RWPE2 (cell line): ENCODE data around the gene FAM3D.
"Not testable (repeated sequence)": the region's sequence is repeated elsewhere in the genome, so short reads cannot be mapped to it uniquely, and the experiment has no call there.

Experiments
- ATAC-seq: fragments of 200-7000 bp; cut with Tn5 transposase; 3 replicates; pipeline ENCODE4 v1.9.1; 2021; ENCODE audit warnings: low read depth
- DNase-seq: peaks from one replicate; pipeline ENCODE4 v3.0.0-alpha.2; 2020; ENCODE audit warnings: low spot score
- H3K27ac ChIP-seq: fragments of 450-650 bp; 2 replicates; pipeline ENCODE4 v1.5.1; 2017; ENCODE audit warnings: mild to moderate bottlenecking; ENCODE audit not compliant: poor library complexity, severe bottlenecking
- H3K27me3 ChIP-seq: fragments of 250-450 bp; sonication (Bioruptor Pico); 2 replicates; pipeline ENCODE4 v1.5.1; 2021; ENCODE audit warnings: mild to moderate bottlenecking, moderate library complexity; ENCODE audit not compliant: insufficient read depth, poor library complexity, severe bottlenecking
- H3K36me3 ChIP-seq: fragments of 250-450 bp; sonication (Bioruptor Pico); 2 replicates; pipeline ENCODE4 v1.5.1; 2020; ENCODE audit warnings: low read depth, mild to moderate bottlenecking, moderate library complexity
- H3K4me1 ChIP-seq: fragments of 250-450 bp; sonication (Bioruptor Pico); 2 replicates; pipeline ENCODE4 v1.5.1; 2021; ENCODE audit warnings: mild to moderate bottlenecking, moderate library complexity; ENCODE audit not compliant: insufficient read depth, poor library complexity, severe bottlenecking
- H3K4me3 ChIP-seq: fragments of 250-450 bp; sonication (Bioruptor Pico); 2 replicates; pipeline ENCODE4 v1.5.1; 2021; ENCODE audit warnings: mild to moderate bottlenecking, moderate library complexity; ENCODE audit not compliant: severe bottlenecking
- H3K9me3 ChIP-seq: fragments of 250-450 bp; sonication (Bioruptor Pico); 2 replicates; pipeline ENCODE4 v1.5.1; 2021; ENCODE audit warnings: mild to moderate bottlenecking, moderate library complexity; ENCODE audit not compliant: severe bottlenecking
- TF ChIP-seq, protein P1 (sequence below): fragments of 450-650 bp; IDR thresholded peaks from one replicate; pipeline ENCODE4 v1.5.1; 2017; ENCODE audit warnings: mild to moderate bottlenecking, moderate library complexity; ENCODE audit not compliant: poor library complexity, severe bottlenecking

Gene FAM3D

GRCh38 chr3:58679446-58679845 lies 12.9 kb upstream of the FAM3D start:
- no peaks in the 10 kb centered on the region for H3K27me3 ChIP-seq
- ATAC-seq (no peak), DNase-seq (no peak)
- H3K9me3 ChIP-seq = no peaks in the 10 kb centered on the region
- H3K4me1 ChIP-seq = no peaks in the 10 kb centered on the region
- H3K27ac ChIP-seq = no peak overlapping the region
- H3K4me3 ChIP-seq = no peak overlapping the region
- TF ChIP-seq, protein P1, sequence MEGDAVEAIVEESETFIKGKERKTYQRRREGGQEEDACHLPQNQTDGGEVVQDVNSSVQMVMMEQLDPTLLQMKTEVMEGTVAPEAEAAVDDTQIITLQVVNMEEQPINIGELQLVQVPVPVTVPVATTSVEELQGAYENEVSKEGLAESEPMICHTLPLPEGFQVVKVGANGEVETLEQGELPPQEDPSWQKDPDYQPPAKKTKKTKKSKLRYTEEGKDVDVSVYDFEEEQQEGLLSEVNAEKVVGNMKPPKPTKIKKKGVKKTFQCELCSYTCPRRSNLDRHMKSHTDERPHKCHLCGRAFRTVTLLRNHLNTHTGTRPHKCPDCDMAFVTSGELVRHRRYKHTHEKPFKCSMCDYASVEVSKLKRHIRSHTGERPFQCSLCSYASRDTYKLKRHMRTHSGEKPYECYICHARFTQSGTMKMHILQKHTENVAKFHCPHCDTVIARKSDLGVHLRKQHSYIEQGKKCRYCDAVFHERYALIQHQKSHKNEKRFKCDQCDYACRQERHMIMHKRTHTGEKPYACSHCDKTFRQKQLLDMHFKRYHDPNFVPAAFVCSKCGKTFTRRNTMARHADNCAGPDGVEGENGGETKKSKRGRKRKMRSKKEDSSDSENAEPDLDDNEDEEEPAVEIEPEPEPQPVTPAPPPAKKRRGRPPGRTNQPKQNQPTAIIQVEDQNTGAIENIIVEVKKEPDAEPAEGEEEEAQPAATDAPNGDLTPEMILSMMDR = no peak
- no peaks in the 10 kb centered on the region for H3K36me3 ChIP-seq

DNA sequence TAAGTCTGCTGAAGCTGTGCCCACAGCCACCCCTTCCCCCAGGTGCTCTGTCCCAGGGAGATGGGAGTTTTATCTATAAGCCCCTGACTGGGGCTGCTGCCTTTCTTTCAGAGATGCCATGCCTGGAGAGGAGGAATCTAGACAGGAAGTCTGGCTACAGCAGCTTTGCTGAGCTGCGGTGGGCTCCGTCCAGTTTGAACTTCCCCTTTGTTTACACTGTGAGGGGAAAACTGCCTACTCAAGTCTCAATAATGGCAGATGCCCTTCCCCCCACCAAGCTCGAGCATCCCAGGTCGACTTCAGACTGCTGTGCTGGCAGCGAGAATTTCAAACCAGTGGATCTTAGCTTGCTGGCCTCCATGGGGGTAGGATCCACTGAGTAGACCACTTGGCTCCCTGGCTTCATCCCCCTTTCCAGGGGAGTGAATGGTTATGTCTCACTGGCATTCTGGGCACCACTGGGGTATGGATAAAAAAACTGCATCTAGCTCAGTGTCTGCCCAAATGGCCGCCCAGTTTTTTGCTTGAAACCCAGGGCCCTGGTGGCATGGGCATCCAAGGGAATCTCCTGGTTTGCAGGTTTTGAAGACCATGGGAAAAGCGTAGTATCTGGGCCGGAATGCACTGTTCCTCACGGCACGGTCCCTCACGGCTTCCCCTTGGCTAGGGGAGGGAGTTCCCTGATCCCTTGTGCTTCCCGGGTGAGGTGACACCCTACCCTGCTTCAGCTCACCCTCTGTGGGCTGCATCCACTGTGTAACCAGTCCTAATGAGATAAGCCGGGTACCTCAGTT lies 11.8 kb upstream of the FAM3D start:
- not testable (repeated sequence) for H3K36me3 ChIP-seq, H3K27me3 ChIP-seq, H3K4me3 ChIP-seq, DNase-seq, H3K9me3 ChIP-seq, H3K27ac ChIP-seq, H3K4me1 ChIP-seq, ATAC-seq

GRCh38 chr3:58672880-58673279 lies 6.3 kb upstream of the FAM3D start:
- TF ChIP-seq, protein P1 = no peak
- no peaks in the 10 kb centered on the region for H3K9me3 ChIP-seq
- no peak for DNase-seq
- no peaks in the 10 kb centered on the region for H3K27me3 ChIP-seq
- H3K4me1 ChIP-seq = no peaks in the 10 kb centered on the region
- no peak overlapping the region for H3K27ac ChIP-seq
- H3K4me3 ChIP-seq = no peak overlapping the region
- H3K36me3 ChIP-seq = no peaks in the 10 kb centered on the region
- ATAC-seq = no peak

- Histone ChIP-seq H3K4me3 (no peak overlapping the region), H3K36me3 (no peaks in the 10 kb centered on the region), H3K9me3 (no peaks in the 10 kb centered on the region), H3K27ac (no peak overlapping the region), H3K4me1 (no peaks in the 10 kb centered on the region), H3K27me3 (no peaks in the 10 kb centered on the region)
- DNase-seq (no peak), ATAC-seq (no peak)
- TF ChIP-seq, protein P1 = no peak
Observed at GRCh38 chr3:58672451-58672850, 5.9 kb upstream of the FAM3D start.

- DNase-seq (no peak), ATAC-seq (no peak)
- no peaks in the 10 kb centered on the region for H3K27me3 ChIP-seq
- H3K4me3 ChIP-seq = no peak overlapping the region
- no peaks in the 10 kb centered on the region for H3K9me3 ChIP-seq
- TF ChIP-seq, protein P1 = no peak
- H3K4me1 ChIP-seq = no peaks in the 10 kb centered on the region
- no peak overlapping the region for H3K27ac ChIP-seq
- H3K36me3 ChIP-seq = no peaks in the 10 kb centered on the region
Observed at GRCh38 chr3:58670506-58671135, 4.0 kb upstream of the FAM3D start.
